Karpas-422 (cell line): Measurements from ENCODE around the gene HOXA3. TPM values are rescaled to one million over a fixed set of nuclear protein-coding genes. Genes with fewer than 3 reads are reported as not detected.

ENCODE experiments used
- DNase-seq: peaks from one replicate; pipeline ENCODE4 v3.0.0-alpha.2; 2015
- H2AFZ ChIP-seq: fragments of 200-600 bp; sonication (generic); 2 replicates; pipeline ENCODE4 v1.6.1; 2014; ENCODE audit warnings: antibody characterized with exemption, low read length, mixed read lengths
- H3K27ac ChIP-seq: fragments of 200-600 bp; sonication (generic); 2 replicates; pipeline ENCODE4 v1.5.1; 2014; ENCODE audit warnings: mild to moderate bottlenecking, low read length, moderate library complexity
- H3K27me3 ChIP-seq: fragments of 200-600 bp; sonication (generic); 2 replicates; pipeline ENCODE4 v1.6.1; 2014; ENCODE audit warnings: low read length, mixed read lengths
- H3K36me3 ChIP-seq: fragments of 200-600 bp; sonication (generic); 2 replicates; pipeline ENCODE4 v1.6.1; 2014; ENCODE audit warnings: low read length, mixed read lengths; ENCODE audit not compliant: insufficient read depth
- H3K4me1 ChIP-seq: fragments of 200-600 bp; sonication (generic); 2 replicates; pipeline ENCODE4 v1.6.1; 2014; ENCODE audit warnings: mild to moderate bottlenecking, low read length, mixed read lengths
- H3K4me2 ChIP-seq: fragments of 200-600 bp; sonication (generic); 2 replicates; pipeline ENCODE4 v1.6.1; 2014; ENCODE audit warnings: low read length, low read depth, mild to moderate bottlenecking; ENCODE audit not compliant: poor library complexity, severe bottlenecking
- H3K4me3 ChIP-seq: fragments of 200-600 bp; sonication (generic); 2 replicates; pipeline ENCODE4 v1.5.1; 2014; ENCODE audit warnings: mild to moderate bottlenecking, antibody characterized with exemption, low read length, mixed read lengths
- H3K79me2 ChIP-seq: fragments of 200-600 bp; sonication (generic); 2 replicates; pipeline ENCODE4 v1.6.1; 2014; ENCODE audit warnings: mild to moderate bottlenecking, low read length, mixed read lengths
- H3K9ac ChIP-seq: fragments of 200-600 bp; sonication (generic); 2 replicates; pipeline ENCODE4 v1.6.0; 2014; ENCODE audit warnings: low read length
- H3K9me2 ChIP-seq: fragments of 200-600 bp; sonication (generic), shearing (Covaris generic); replicated peaks from 2 replicates; pipeline ENCODE4 v1.6.0; 2014; ENCODE audit warnings: mild to moderate bottlenecking, low read length, moderate library complexity; ENCODE audit not compliant: insufficient read depth
- H3K9me3 ChIP-seq: fragments of 300-700, 200-600 bp; sonication (generic); 2 replicates; pipeline ENCODE4 v1.6.1; 2014; ENCODE audit warnings: low read length, mixed read lengths
- H4K20me1 ChIP-seq: fragments of 200-600 bp; sonication (generic); 2 replicates; pipeline ENCODE4 v1.6.1; 2014; ENCODE audit warnings: mild to moderate bottlenecking, antibody characterized with exemption, low read length, low read depth; ENCODE audit not compliant: insufficient read depth
- total RNA-seq: library from RNA; depleted of rRNA; stranded (reverse); fragments of >200 nt; shearing (Covaris generic); gene quantifications from 2 replicates; pipeline ENCODE4 v1.2.3, GENCODE V29; 2014; ENCODE audit warnings: low replicate concordance

The HOXA3 gene
- total RNA-seq, 1 experiment from 2014 or later: 1.3 TPM

DNA sequence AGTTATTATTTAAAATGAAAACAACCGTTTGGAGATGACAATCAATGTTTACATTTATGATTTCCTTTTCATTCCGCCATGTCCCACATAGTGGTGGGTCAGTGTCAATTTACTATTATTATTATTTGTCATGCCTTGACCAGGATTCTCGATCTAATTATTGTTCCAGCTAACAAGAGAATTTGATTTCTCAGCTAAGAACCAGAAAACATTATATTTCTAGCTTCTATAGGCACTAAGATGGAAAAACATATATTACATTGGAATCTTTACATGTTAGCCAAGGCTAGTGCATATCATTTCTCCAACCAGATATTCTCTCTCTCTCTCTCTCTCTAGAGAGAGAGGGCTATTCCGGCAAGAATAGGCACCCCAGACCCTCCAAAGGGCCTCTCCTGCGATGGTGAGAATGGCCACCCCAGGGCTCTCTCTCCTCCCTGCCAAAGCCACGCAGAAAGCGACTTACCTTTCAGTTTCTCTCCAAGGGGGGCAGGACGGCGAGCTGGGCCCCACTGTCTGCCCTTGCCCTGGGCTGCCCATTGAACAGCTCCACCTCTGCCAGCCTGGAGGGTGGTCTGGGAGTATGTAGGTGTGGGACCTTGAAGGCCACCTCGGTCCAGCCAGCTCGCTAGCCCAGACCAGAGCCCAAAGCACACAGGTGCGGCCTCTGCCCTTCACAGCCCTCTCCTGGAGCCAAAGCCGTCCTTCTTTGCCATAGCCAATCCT, 2.4 kb downstream of the HOXA3 start:
- H3K27me3 ChIP-seq: no peaks in the 10 kb centered on the region
- peaks cover 7% of the 10 kb centered on the region; the same call in 1 of the 2 replicates for H3K36me3 ChIP-seq
- no peaks in the 10 kb centered on the region for H3K9me3 ChIP-seq
- H3K9ac ChIP-seq: peak overlapping the region; percentile 84
- H2AFZ ChIP-seq: peak overlapping the region; percentile 91
- DNase-seq: peak; percentile 69
- H3K27ac ChIP-seq: 0 out of 2 replicates have a peak overlapping the region, but pooled peaks have one; percentile 16
- H3K79me2 ChIP-seq: peaks cover 37% of the 10 kb centered on the region
- H3K4me3 ChIP-seq: peak overlapping the region; percentile 84
- H3K9me2 ChIP-seq: no peaks in the 10 kb centered on the region
- peaks cover 39% of the 10 kb centered on the region for H3K4me1 ChIP-seq
- H4K20me1 ChIP-seq: no peaks in the 10 kb centered on the region
- peak overlapping the region; percentile 88 for H3K4me2 ChIP-seq

GRCh38 chr7:27148756-27149641, 3.4 kb downstream of the HOXA3 start:
- peaks cover 9% of the 10 kb centered on the region; the same call in 1 of the 2 replicates for H3K36me3 ChIP-seq
- H4K20me1 ChIP-seq: no peaks in the 10 kb centered on the region
- H3K79me2 ChIP-seq: peaks cover 37% of the 10 kb centered on the region
- H3K27ac ChIP-seq: no peak overlapping the region
- no peak overlapping the region for H2AFZ ChIP-seq
- H3K9me2 ChIP-seq: no peaks in the 10 kb centered on the region
- H3K9me3 ChIP-seq: no peaks in the 10 kb centered on the region
- peak overlapping the region; percentile 88 for H3K4me2 ChIP-seq
- H3K9ac ChIP-seq: peak overlapping the region; percentile 84
- H3K4me1 ChIP-seq: peaks cover 31% of the 10 kb centered on the region
- DNase-seq: no peak
- H3K27me3 ChIP-seq: no peaks in the 10 kb centered on the region
- peak overlapping the region; percentile 84 for H3K4me3 ChIP-seq

- Histone ChIP-seq H3K9ac (peak overlapping the region; percentile 84), H3K4me3 (peak overlapping the region; percentile 84; the same call in 1 of the 2 replicates), H2AFZ (no peak overlapping the region), H3K36me3 (peaks cover 11% of the 10 kb centered on the region; the same call in 1 of the 2 replicates), H3K9me3 (no peaks in the 10 kb centered on the region), H3K27ac (no peak overlapping the region), H3K4me1 (peaks cover 31% of the 10 kb centered on the region), H3K27me3 (no peaks in the 10 kb centered on the region), H4K20me1 (no peaks in the 10 kb centered on the region), H3K9me2 (no peaks in the 10 kb centered on the region), H3K4me2 (peak overlapping the region; percentile 88), H3K79me2 (peaks cover 37% of the 10 kb centered on the region)
- no peak for DNase-seq
These were observed 4.2 kb downstream of the HOXA3 start for GRCh38 chr7:27148031-27148755.

DNA sequence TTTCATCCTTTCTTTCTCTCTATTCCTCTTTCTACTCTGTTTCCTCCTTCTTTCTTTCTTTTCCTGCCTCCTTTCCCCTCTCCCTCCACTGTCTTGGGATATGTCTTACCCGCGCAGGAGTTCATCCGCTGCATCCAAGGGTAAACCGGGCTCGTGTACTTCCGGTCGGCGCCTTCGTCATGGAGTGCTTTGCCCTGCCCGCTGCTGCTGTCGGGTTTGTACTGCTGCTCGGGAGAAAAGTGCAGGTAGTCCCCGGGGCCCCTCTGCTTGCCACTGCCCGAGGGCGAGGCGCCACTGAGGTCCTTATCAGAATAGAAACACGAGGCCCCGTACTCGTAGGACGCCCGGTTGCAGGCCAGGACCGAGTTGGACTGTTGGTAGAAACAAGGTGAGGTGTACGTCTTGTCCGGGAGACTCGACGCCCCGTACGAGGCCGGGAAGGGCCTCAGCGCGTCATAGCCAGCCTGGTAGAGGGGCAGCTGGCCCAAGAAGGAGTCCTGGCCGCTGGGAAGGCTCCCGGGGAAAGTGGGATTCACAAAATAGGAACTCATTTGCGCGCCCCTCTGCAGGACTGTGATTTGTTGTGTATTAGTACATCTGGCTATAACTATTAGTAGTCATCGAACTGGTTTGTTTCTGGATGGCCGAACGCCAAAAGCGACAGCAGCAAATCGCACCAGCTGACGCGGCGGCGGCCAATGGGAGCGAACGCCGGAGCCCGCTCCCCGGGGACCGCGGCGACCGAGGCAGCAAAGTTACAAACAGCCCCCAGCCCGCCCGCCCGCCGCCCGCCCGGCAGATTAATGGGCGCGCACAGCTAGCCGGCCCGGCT, 5.0 kb downstream of the HOXA3 start, which contains the start of gene HOXA6:
Gene HOXA6, minus strand, starts transcription at position 576 of the 832 bp plus-strand sequence. Its CDS starts 25 bp downstream, at position 551.
- H2AFZ ChIP-seq: no peak within 1 kb of the TSS
- peaks cover 31% of the 10 kb centered on the region for H3K4me1 ChIP-seq
- no peak within 1 kb of the TSS for H3K27ac ChIP-seq
- DNase-seq: no peak
- H3K27me3 ChIP-seq: no peaks in the 10 kb centered on the region
- peak within 1 kb of the TSS; percentile 84 for H3K9ac ChIP-seq
- no peaks in the 10 kb centered on the region for H3K9me3 ChIP-seq
- peaks cover 11% of the 10 kb centered on the region; the same call in 1 of the 2 replicates for H3K36me3 ChIP-seq
- peak within 1 kb of the TSS; percentile 84; the same call in 1 of the 2 replicates for H3K4me3 ChIP-seq
- H4K20me1 ChIP-seq: no peaks in the 10 kb centered on the region
- no peaks in the 10 kb centered on the region for H3K9me2 ChIP-seq
- H3K79me2 ChIP-seq: peaks cover 37% of the 10 kb centered on the region
- H3K4me2 ChIP-seq: peak within 1 kb of the TSS; percentile 88

- Histone ChIP-seq H3K4me2 (no peak overlapping the region), H3K36me3 (peaks cover 11% of the 10 kb centered on the region; the same call in 1 of the 2 replicates), H3K27me3 (no peaks in the 10 kb centered on the region), H4K20me1 (no peaks in the 10 kb centered on the region), H2AFZ (no peak overlapping the region), H3K79me2 (peaks cover 37% of the 10 kb centered on the region), H3K4me1 (peaks cover 24% of the 10 kb centered on the region), H3K9ac (no peak overlapping the region), H3K9me2 (no peaks in the 10 kb centered on the region), H3K27ac (no peak overlapping the region), H3K9me3 (no peaks in the 10 kb centered on the region), H3K4me3 (no peak overlapping the region)
- no peak for DNase-seq
These were observed 5.7 kb downstream of the HOXA3 start for GRCh38 chr7:27146491-27147198.

DNA sequence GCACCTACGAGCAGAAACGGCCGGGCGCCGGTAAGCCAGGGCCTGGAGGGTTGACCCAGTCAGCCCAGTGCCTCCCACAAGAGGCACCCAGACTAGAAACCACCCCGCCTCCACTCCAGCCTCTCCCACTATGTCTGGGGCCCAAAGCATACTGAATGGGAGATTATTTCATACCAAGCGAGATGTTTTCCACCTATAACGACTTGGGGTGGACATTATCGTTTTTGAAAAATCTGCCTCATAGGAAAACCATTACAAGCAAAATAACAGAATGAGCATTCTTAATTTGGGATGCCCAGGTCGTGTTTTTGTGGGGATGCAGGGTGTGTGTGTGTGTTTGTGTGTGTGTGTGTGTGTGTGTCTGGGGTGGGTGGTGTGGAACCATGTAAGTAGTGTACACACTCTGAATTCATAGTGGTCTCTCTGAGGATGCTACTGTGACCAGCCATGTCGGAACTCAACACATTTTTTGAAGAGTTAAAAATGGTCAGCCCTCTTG, 6.4 kb downstream of the HOXA3 start:
- H3K4me3 ChIP-seq: no peak overlapping the region
- H3K9me2 ChIP-seq: no peaks in the 10 kb centered on the region
- peaks cover 11% of the 10 kb centered on the region; the same call in 1 of the 2 replicates for H3K36me3 ChIP-seq
- H3K79me2 ChIP-seq: peaks cover 37% of the 10 kb centered on the region
- no peak overlapping the region for H3K4me2 ChIP-seq
- no peak for DNase-seq
- peaks cover 17% of the 10 kb centered on the region for H3K4me1 ChIP-seq
- H3K27me3 ChIP-seq: no peaks in the 10 kb centered on the region
- no peaks in the 10 kb centered on the region for H4K20me1 ChIP-seq
- H2AFZ ChIP-seq: no peak overlapping the region
- no peak overlapping the region for H3K27ac ChIP-seq
- H3K9ac ChIP-seq: no peak overlapping the region
- H3K9me3 ChIP-seq: no peaks in the 10 kb centered on the region
